HCT116 (cell line): ENCODE results near the gene ACY1. TPM values are rescaled to one million over a fixed set of nuclear protein-coding genes. Genes with fewer than 3 reads are reported as not detected.

Experiments used
- ATAC-seq: fragments of 200-7000 bp; cut with Tn5 transposase; 2 replicates; pipeline ENCODE4 v1.9.1; 2020; ENCODE audit warnings: mild to moderate bottlenecking, moderate library complexity
- BruUV-seq: library from RNA; stranded (reverse); fragments of 400-500 nt; replicated peaks from 2 replicates; lab custom pipeline; 2021; lab: Mats Ljungman, UMichigan
- CTCF ChIA-PET: fragments of 300-600 bp; sonication (Branson Sonifier 250); formaldehyde crosslinking; loops from one replicate; lab custom pipeline; 2021; ENCODE audit warnings: antibody characterized with exemption; lab: Charles Lee
- POLR2A ChIA-PET: fragments of 300-600, 350-600 bp; sonication (Branson Sonifier 250); formaldehyde crosslinking; loops from one replicate; lab custom pipeline; 2021; ENCODE audit warnings: antibody characterized with exemption; lab: Charles Lee
- RAD21 ChIA-PET, 2 experiments: fragments of 300-600 bp; sonication (Branson Sonifier 250); formaldehyde crosslinking; loops; one replicate each; lab custom pipeline; 2023; ENCODE audit warnings: low total read pairs in 2 of 2; ENCODE audit not compliant: uncharacterized antibody in 2 of 2, unreplicated experiment in 2 of 2, low non-redundant PET in 1 of 2; lab: Charles Lee
- DNase-seq: peaks from one replicate; pipeline ENCODE4 v3.0.0-alpha.2; 2010; ENCODE audit warnings: low read depth, low spot score
- H2AFZ ChIP-seq: fragments of 200-600 bp; shearing (Covaris generic), sonication (generic); 2 replicates; pipeline ENCODE4 v1.6.1; 2017; ENCODE audit warnings: low read depth, mixed run types, mixed read lengths, antibody characterized with exemption, low read length; ENCODE audit not compliant: poor library complexity, severe bottlenecking
- H3K27ac ChIP-seq: 2 replicates; pipeline ENCODE4 v1.5.1; 2012; ENCODE audit warnings: low read depth, low read length
- H3K27me3 ChIP-seq: fragments of 200-600 bp; sonication (generic); 2 replicates; pipeline ENCODE4 v1.6.1; 2016; ENCODE audit warnings: mixed run types, low read length, mixed read lengths; ENCODE audit not compliant: insufficient read depth
- H3K36me3 ChIP-seq, 2 experiments: fragments of 200-500 bp in 1 of 2; fragments of 200-600 bp in 1 of 2; sonication (Bioruptor generic) in 1 of 2; sonication (generic) in 1 of 2; 2 replicates each; pipeline versions ENCODE4 v1.5.1 to v1.6.1; 2014 to 2016; ENCODE audit warnings: low read length in 2 of 2, inconsistent platforms in 1 of 2, mixed read lengths in 1 of 2, mixed run types in 1 of 2; ENCODE audit not compliant: insufficient read depth in 2 of 2, control insufficient read depth in 1 of 2
- H3K4me1 ChIP-seq, 2 experiments: fragments of 200-600 bp in 1 of 2; sonication (generic) in 1 of 2; 2 replicates each; pipeline versions ENCODE4 v1.5.1 to v1.6.1; 2012 to 2017; ENCODE audit warnings: low read length in 2 of 2, inconsistent platforms in 1 of 2, mild to moderate bottlenecking in 1 of 2, mixed read lengths in 1 of 2, mixed run types in 1 of 2, moderate library complexity in 1 of 2; ENCODE audit not compliant: insufficient read depth in 2 of 2, control insufficient read depth in 1 of 2
- H3K4me2 ChIP-seq: fragments of 200-600 bp; sonication (generic); 2 replicates; pipeline ENCODE4 v1.6.1; 2017; ENCODE audit warnings: mixed run types, low read length, mixed read lengths
- H3K4me3 ChIP-seq, 2 experiments: fragments of 200-600 bp in 1 of 2; sonication (generic) in 1 of 2; replicated peaks in 1 of 2; 2 replicates each; pipeline ENCODE4 v1.5.1; 2011 to 2016; ENCODE audit warnings: low read length in 2 of 2, control low read depth in 1 of 2, low read depth in 1 of 2, mild to moderate bottlenecking in 1 of 2, mixed read lengths in 1 of 2, mixed run types in 1 of 2
- H3K79me2 ChIP-seq: fragments of 200-600 bp; sonication (generic); 2 replicates; pipeline ENCODE4 v1.6.1; 2017; ENCODE audit warnings: mild to moderate bottlenecking, mixed run types, low read length, moderate library complexity, mixed read lengths; ENCODE audit not compliant: insufficient read depth
- H3K9ac ChIP-seq: fragments of 200-600 bp; sonication (generic); 2 replicates; pipeline ENCODE4 v1.6.1; 2016; ENCODE audit warnings: low read length, mixed read lengths
- H3K9me2 ChIP-seq: fragments of 200-600 bp; sonication (generic), shearing (Covaris generic); 2 replicates; pipeline ENCODE4 v1.6.1; 2017; ENCODE audit warnings: mixed run types, mild to moderate bottlenecking, moderate library complexity; ENCODE audit not compliant: insufficient read depth
- H3K9me3 ChIP-seq, 2 experiments: fragments of 200-500 bp in 1 of 2; fragments of 200-600 bp in 1 of 2; sonication (Bioruptor generic) in 1 of 2; sonication (generic) in 1 of 2; 2 replicates each; pipeline ENCODE4 v1.6.1; 2014 to 2017; ENCODE audit warnings: low read length in 2 of 2, mixed read lengths in 2 of 2, inconsistent platforms in 1 of 2, low read depth in 1 of 2, mild to moderate bottlenecking in 1 of 2, mixed run types in 1 of 2, moderate library complexity in 1 of 2; ENCODE audit not compliant: control insufficient read depth in 1 of 2, insufficient read depth in 1 of 2
- H4K20me1 ChIP-seq: fragments of 200-600 bp; sonication (generic), shearing (Covaris generic); 2 replicates; pipeline ENCODE4 v1.6.1; 2017; ENCODE audit warnings: mixed run types, mild to moderate bottlenecking, moderate library complexity; ENCODE audit not compliant: insufficient read depth
- CTCF ChIP-seq, 3 experiments: fragments of 200-600 bp in 1 of 3; sonication (generic) in 1 of 3; IDR thresholded peaks in 2 of 3; conservative IDR thresholded peaks in 1 of 3; 2 replicates each; pipeline ENCODE4 v1.5.1; 2012 to 2017; ENCODE audit warnings: low read depth in 2 of 3, low read length in 2 of 3, antibody characterized with exemption in 1 of 3, borderline replicate concordance in 1 of 3, control low read depth in 1 of 3, mild to moderate bottlenecking in 1 of 3, mixed read lengths in 1 of 3, mixed run types in 1 of 3, moderate library complexity in 1 of 3; ENCODE audit not compliant: insufficient read depth in 1 of 3
- ELF1 ChIP-seq: IDR thresholded peaks from 2 replicates; pipeline ENCODE4 v1.6.1; 2012; ENCODE audit warnings: low read depth, borderline replicate concordance
- EZH2phosphoT487 ChIP-seq: fragments of 200-600 bp; IDR thresholded peaks from 2 replicates; pipeline ENCODE4 v1.6.1; 2018; ENCODE audit warnings: antibody characterized with exemption, borderline replicate concordance
- FOSL1 ChIP-seq: IDR thresholded peaks from 2 replicates; pipeline ENCODE4 v1.6.1; 2012; ENCODE audit warnings: low read depth
- JUND ChIP-seq: IDR thresholded peaks from 2 replicates; pipeline ENCODE4 v1.6.1; 2012
- POLR2A ChIP-seq: IDR thresholded peaks from 2 replicates; pipeline ENCODE4 v1.7.0; 2011; ENCODE audit warnings: borderline replicate concordance; ENCODE audit not compliant: insufficient read depth, insufficient read length; ENCODE audit errors: extremely low read depth
- POLR2AphosphoS5 ChIP-seq: IDR thresholded peaks from 2 replicates; pipeline ENCODE4 v1.6.1; 2011; ENCODE audit warnings: mild to moderate bottlenecking, low read depth, low read length, moderate library complexity
- RAD21 ChIP-seq: IDR thresholded peaks from 2 replicates; pipeline ENCODE4 v1.6.1; 2012; ENCODE audit warnings: low read depth, mild to moderate bottlenecking
- REST ChIP-seq: IDR thresholded peaks from 2 replicates; pipeline ENCODE4 v1.6.1; 2012; ENCODE audit warnings: low read depth
- ZFX ChIP-seq: fragments of 450-650 bp; IDR thresholded peaks from 2 replicates; pipeline ENCODE4 v1.6.1; 2017
- intact Hi-C: fragments of 100-400 bp; cut with micrococcal nuclease; formaldehyde crosslinking; loops from 2 replicates; pipeline ENCODE4 v1.10.0; 2022
- total RNA-seq: library from RNA; stranded (reverse); gene quantifications from one replicate; pipeline ENCODE4 v1.2.1, GENCODE V29; 2021; ENCODE audit not compliant: unreplicated experiment

ACY1 gene
- total RNA-seq, 1 experiment from 2014 or later = 73.2 TPM

- DNase-seq (no peak), ATAC-seq (no peak)
- Histone ChIP-seq H3K9ac (peak overlapping the region; percentile 79), H3K4me2 (peak overlapping the region; percentile 98), H3K27ac (peak overlapping the region; percentile 82), H3K27me3 (no peaks in the 10 kb centered on the region), H4K20me1 (no peaks in the 10 kb centered on the region)
- RAD21 ChIA-PET = interaction anchor here in 1 of 2 experiments (1.1 kb wide), 1 partner anchor 10 kb away, joined by 3 read pairs; no protein-coding TSS in a partner anchor
- TF ChIP-seq ELF1 (no peak), ZFX (no peak), POLR2A (no peak), CTCF (IDR thresholded peaks at IDR 0.05 in 2 of 3, conservative IDR thresholded peaks at IDR 0.05 in 1 of 3; ENCODE audit: borderline replicate concordance in 1 of 3, insufficient read depth in 1 of 3, low read depth in 2 of 3, low read length in 2 of 3) (no peak), FOSL1 (no peak), EZH2phosphoT487 (no peak), JUND (no peak), POLR2AphosphoS5 (no peak), RAD21 (no peak), REST (no peak)
- TF ChIP-seq, all 23 proteins: peak for 0
- Histone ChIP-seq H3K4me1 (peaks cover 24 to 56% of the 10 kb centered on the region in 2 experiments), H3K79me2 (peaks cover 12% of the 10 kb centered on the region), H3K36me3 (no peaks in the 10 kb centered on the region), H3K9me2 (no peaks in the 10 kb centered on the region), H3K9me3 (no peaks in the 10 kb centered on the region), H2AFZ (no peak overlapping the region), H3K4me3 (peak overlapping the region; percentile 75 to 86)
- TSS peak; percentile 93 for BruUV-seq
- intact Hi-C loops = loop anchor here (5.0 kb wide), 1 partner anchor 266 kb away; no protein-coding TSS in a partner anchor
- ChIA-PET POLR2A (interaction anchor here (0.7 to 4.3 kb wide), 10 partner anchors 7 to 213 kb away, joined by 3 to 47 read pairs (median 6); partner anchors contain the start of genes ABHD14A, ABHD14B, PARP3 and RPL29), CTCF (interaction anchor here (0.9 to 3.3 kb wide), 8 partner anchors 7 to 265 kb away, joined by 4 to 47 read pairs (median 8); partner anchors contain the start of genes ABHD14A, ABHD14B, PARP3 and RPL29)
Measured at GRCh38 chr3:51983578-51984268, 388 bp downstream of the ACY1 start.
